HepG2 (cell line): ENCODE results near the gene GPATCH8. TPM values are rescaled to one million over a fixed set of nuclear protein-coding genes. Genes with fewer than 3 reads are reported as not detected.
A peak's percentile ranks its signal among the peaks of the same experiment; 100 is the strongest.

Experiments
- ATF7 ChIP-seq, 2 experiments: fragments of 450-650 bp in 1 of 2; sonication (generic) in 1 of 2; formaldehyde crosslinking in 1 of 2; IDR thresholded peaks; 2 replicates each; pipeline versions ENCODE4 v1.4.0 to v1.6.1; 2016 to 2020; ENCODE audit warnings: antibody characterized with exemption in 1 of 2, mild to moderate bottlenecking in 1 of 2, missing genetic modification reagents in 1 of 2
- BRF2 ChIP-seq: sonication (generic); formaldehyde crosslinking; IDR thresholded peaks from 2 replicates; pipeline ENCODE4 v1.8.1; 2022; ENCODE audit warnings: mild to moderate bottlenecking, missing genetic modification reagents
- CBFB ChIP-seq: sonication (generic); formaldehyde crosslinking; IDR thresholded peaks from 2 replicates; pipeline ENCODE4 v1.4.0; 2020; ENCODE audit warnings: missing genetic modification reagents
- CHD2 ChIP-seq: IDR thresholded peaks from 2 replicates; pipeline ENCODE4 v1.6.1; 2011; ENCODE audit warnings: low read depth, low read length, improper control_type of control experiment
- DR1 ChIP-seq: sonication (generic); formaldehyde crosslinking; IDR thresholded peaks from 2 replicates; pipeline ENCODE4 v1.8.0; 2021; ENCODE audit warnings: mild to moderate bottlenecking, missing genetic modification reagents, inconsistent platforms
- HNF1B ChIP-seq: sonication (generic); formaldehyde crosslinking; IDR thresholded peaks from 2 replicates; pipeline ENCODE4 v1.5.1; 2020; ENCODE audit warnings: mild to moderate bottlenecking, moderate library complexity, missing genetic modification reagents
- IRX3 ChIP-seq: sonication (generic); formaldehyde crosslinking; IDR thresholded peaks from 2 replicates; pipeline ENCODE4 v1.8.1; 2023; ENCODE audit warnings: mild to moderate bottlenecking, low read depth, missing genetic modification reagents, borderline replicate concordance
- NCOA1 ChIP-seq: sonication (generic); formaldehyde crosslinking; IDR thresholded peaks from 2 replicates; pipeline ENCODE4 v1.9.0; 2021; ENCODE audit warnings: missing genetic modification reagents
- PAX8 ChIP-seq: sonication (generic); formaldehyde crosslinking; IDR thresholded peaks from 2 replicates; pipeline ENCODE4 v1.8.0; 2022; ENCODE audit warnings: mild to moderate bottlenecking, missing genetic modification reagents, borderline replicate concordance
- PHF20 ChIP-seq: sonication (generic); formaldehyde crosslinking; IDR thresholded peaks from 2 replicates; pipeline ENCODE4 v1.5.0; 2020; ENCODE audit warnings: mild to moderate bottlenecking, missing genetic modification reagents
- RFXAP ChIP-seq: sonication (generic); formaldehyde crosslinking; IDR thresholded peaks from 2 replicates; pipeline ENCODE4 v1.4.0; 2020; ENCODE audit warnings: missing genetic modification reagents, borderline replicate concordance
- SALL1 ChIP-seq: sonication (generic); formaldehyde crosslinking; IDR thresholded peaks from 2 replicates; pipeline ENCODE4 v1.8.0; 2022; ENCODE audit warnings: mild to moderate bottlenecking, missing genetic modification reagents
- SNRNP70 ChIP-seq: fragments of 200-400 bp; formaldehyde crosslinking; IDR thresholded peaks from 2 replicates; pipeline ENCODE4 v1.6.1; 2017; ENCODE audit warnings: mild to moderate bottlenecking, low read depth, low read length, moderate library complexity
- TBX3 ChIP-seq: fragments of 450-650 bp; IDR thresholded peaks from 2 replicates; pipeline ENCODE4 v1.6.1; 2017; ENCODE audit warnings: antibody characterized with exemption, mild to moderate bottlenecking, inconsistent platforms, borderline replicate concordance
- ZNF441 ChIP-seq: sonication (generic); formaldehyde crosslinking; IDR thresholded peaks from 2 replicates; pipeline ENCODE4 v1.7.0; 2021; ENCODE audit warnings: missing genetic modification reagents, borderline replicate concordance
- ZNF543 ChIP-seq: sonication (generic); formaldehyde crosslinking; IDR thresholded peaks from 2 replicates; pipeline ENCODE4 v1.4.0; 2020; ENCODE audit warnings: mild to moderate bottlenecking, missing genetic modification reagents
- ZNF577 ChIP-seq: sonication (generic); formaldehyde crosslinking; IDR thresholded peaks from 2 replicates; pipeline ENCODE4 v1.4.0; 2020; ENCODE audit warnings: mild to moderate bottlenecking, low read depth, missing genetic modification reagents, borderline replicate concordance
- ZNF788 ChIP-seq: sonication (generic); formaldehyde crosslinking; IDR thresholded peaks from 2 replicates; pipeline ENCODE4 v1.5.0; 2020; ENCODE audit warnings: mild to moderate bottlenecking, missing genetic modification reagents, borderline replicate concordance
- polyA plus RNA-seq, 8 experiments: library from polyadenylated mRNA; depleted of rRNA in 3 of 8; stranded (reverse) in 7 of 8; unstranded in 1 of 8; fragments of >200 nt; fragmentation: Illumina TruSeq in 4 of 8; extraction: Trizol in 4 of 8; gene quantifications; 2 replicates each; pipeline versions ENCODE4 v1.2.1 to v1.2.3, GENCODE V29; 2011 to 2016; ENCODE audit warnings: low read depth in 4 of 8, missing spikeins in 1 of 8, mixed read lengths in 1 of 8; ENCODE audit not compliant: insufficient read depth in 1 of 8
- total RNA-seq, 5 experiments: library from RNA; depleted of rRNA; stranded (reverse); fragments of >200 nt; fragmentation: Illumina TruSeq; extraction: Trizol; gene quantifications; 2 replicates each; pipeline ENCODE4 v1.2.3, GENCODE V29; 2016; ENCODE audit warnings: low read depth in 1 of 5
- TF ChIP-seq, protein P1 (sequence below): IDR thresholded peaks from 2 replicates; pipeline ENCODE4 v1.6.1; 2016; ENCODE audit warnings: missing genetic modification reagents, missing compliant biosample characterization
- TF ChIP-seq, protein P2 (sequence below): sonication (generic); formaldehyde crosslinking; IDR thresholded peaks from 2 replicates; pipeline ENCODE4 v1.8.1; 2023; ENCODE audit warnings: mild to moderate bottlenecking, missing genetic modification reagents, borderline replicate concordance
- TF ChIP-seq, protein P3 (sequence below), 2 experiments: fragments of 450-650 bp in 1 of 2; sonication (generic) in 1 of 2; formaldehyde crosslinking; IDR thresholded peaks; 2 replicates each; pipeline versions ENCODE4 v1.5.0 to v1.8.0; 2020 to 2022; ENCODE audit warnings: mild to moderate bottlenecking in 1 of 2, missing genetic modification reagents in 1 of 2
- TF ChIP-seq, protein P4 (sequence below): sonication (generic); formaldehyde crosslinking; IDR thresholded peaks from 2 replicates; pipeline ENCODE4 v1.5.0; 2020; ENCODE audit warnings: missing genetic modification reagents, mild to moderate bottlenecking, borderline replicate concordance

GPATCH8 gene
- total and polyA plus RNA-seq, 2 of the 13 experiments (the other 11 are each of a cell fraction or from before 2014, with no cell fraction given): 20.7 to 21.5 TPM

GRCh38 chr17:44533533-44534246, 30.5 kb upstream of the GPATCH8 start (continued):
- TF ChIP-seq, protein P1, sequence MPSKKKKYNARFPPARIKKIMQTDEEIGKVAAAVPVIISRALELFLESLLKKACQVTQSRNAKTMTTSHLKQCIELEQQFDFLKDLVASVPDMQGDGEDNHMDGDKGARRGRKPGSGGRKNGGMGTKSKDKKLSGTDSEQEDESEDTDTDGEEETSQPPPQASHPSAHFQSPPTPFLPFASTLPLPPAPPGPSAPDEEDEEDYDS: 0 out of 2 replicates have a peak, but pooled peaks have one; percentile 12
- TF ChIP-seq SNRNP70: no peak
- TF ChIP-seq, protein P2, sequence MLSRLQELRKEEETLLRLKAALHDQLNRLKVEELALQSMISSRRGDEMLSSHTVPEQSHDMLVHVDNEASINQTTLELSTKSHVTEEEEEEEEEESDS (CRISPR knock-in tag): no peak
- no peak for TF ChIP-seq ZNF441 (CRISPR knock-in tag)
- 0 out of 2 replicates have a peak, but pooled peaks have one; percentile 20 for TF ChIP-seq CBFB (CRISPR knock-in tag)
- TF ChIP-seq TBX3: no peak
- peak; percentile 37; the same call in 1 of the 2 replicates for TF ChIP-seq PHF20
- no peak for TF ChIP-seq ATF7 (IDR thresholded peaks at IDR 0.05)
- peak; percentile 61; the same call in 1 of the 2 replicates for TF ChIP-seq ATF7 (CRISPR knock-in tag; IDR thresholded peaks at IDR 0.05)
- peak; percentile 72 for TF ChIP-seq CHD2
- no peak for TF ChIP-seq ZNF543 (CRISPR knock-in tag)
- TF ChIP-seq RFXAP (CRISPR knock-in tag): peak; percentile 48; the same call in 1 of the 2 replicates
- TF ChIP-seq, protein P3, sequence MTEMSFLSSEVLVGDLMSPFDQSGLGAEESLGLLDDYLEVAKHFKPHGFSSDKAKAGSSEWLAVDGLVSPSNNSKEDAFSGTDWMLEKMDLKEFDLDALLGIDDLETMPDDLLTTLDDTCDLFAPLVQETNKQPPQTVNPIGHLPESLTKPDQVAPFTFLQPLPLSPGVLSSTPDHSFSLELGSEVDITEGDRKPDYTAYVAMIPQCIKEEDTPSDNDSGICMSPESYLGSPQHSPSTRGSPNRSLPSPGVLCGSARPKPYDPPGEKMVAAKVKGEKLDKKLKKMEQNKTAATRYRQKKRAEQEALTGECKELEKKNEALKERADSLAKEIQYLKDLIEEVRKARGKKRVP (CRISPR knock-in tag; IDR thresholded peaks at IDR 0.05): no peak
- peak; percentile 79 for TF ChIP-seq HNF1B
- no peak for TF ChIP-seq ZNF577 (CRISPR knock-in tag)
- peak; percentile 90 for TF ChIP-seq SALL1 (CRISPR knock-in tag)
- TF ChIP-seq, protein P4, sequence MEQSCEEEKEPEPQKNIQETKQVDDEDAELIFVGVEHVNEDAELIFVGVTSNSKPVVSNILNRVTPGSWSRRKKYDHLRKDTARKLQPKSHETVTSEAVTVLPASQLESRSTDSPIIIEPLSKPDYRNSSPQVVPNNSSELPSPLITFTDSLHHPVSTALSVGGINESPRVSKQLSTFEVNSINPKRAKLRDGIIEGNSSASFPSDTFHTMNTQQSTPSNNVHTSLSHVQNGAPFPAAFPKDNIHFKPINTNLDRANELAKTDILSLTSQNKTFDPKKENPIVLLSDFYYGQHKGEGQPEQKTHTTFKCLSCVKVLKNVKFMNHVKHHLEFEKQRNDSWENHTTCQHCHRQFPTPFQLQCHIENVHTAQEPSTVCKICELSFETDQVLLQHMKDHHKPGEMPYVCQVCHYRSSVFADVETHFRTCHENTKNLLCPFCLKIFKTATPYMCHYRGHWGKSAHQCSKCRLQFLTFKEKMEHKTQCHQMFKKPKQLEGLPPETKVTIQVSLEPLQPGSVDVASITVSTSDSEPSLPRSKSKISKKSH: peak; percentile 88
- no peak for TF ChIP-seq BRF2
- peak; percentile 45; the same call in 1 of the 2 replicates for TF ChIP-seq ZNF788 (CRISPR knock-in tag)
- TF ChIP-seq PAX8: no peak
- TF ChIP-seq IRX3 (CRISPR knock-in tag): no peak
- TF ChIP-seq DR1: peak; percentile 58; the same call in 1 of the 2 replicates
- no peak for TF ChIP-seq NCOA1 (CRISPR knock-in tag)
